Measurements from ENCODE around the gene BMF.
"Not testable (repeated sequence)": the region's sequence is repeated elsewhere in the genome, so short reads cannot be mapped to it uniquely, and the experiment has no call there.

Gene BMF

DNA sequence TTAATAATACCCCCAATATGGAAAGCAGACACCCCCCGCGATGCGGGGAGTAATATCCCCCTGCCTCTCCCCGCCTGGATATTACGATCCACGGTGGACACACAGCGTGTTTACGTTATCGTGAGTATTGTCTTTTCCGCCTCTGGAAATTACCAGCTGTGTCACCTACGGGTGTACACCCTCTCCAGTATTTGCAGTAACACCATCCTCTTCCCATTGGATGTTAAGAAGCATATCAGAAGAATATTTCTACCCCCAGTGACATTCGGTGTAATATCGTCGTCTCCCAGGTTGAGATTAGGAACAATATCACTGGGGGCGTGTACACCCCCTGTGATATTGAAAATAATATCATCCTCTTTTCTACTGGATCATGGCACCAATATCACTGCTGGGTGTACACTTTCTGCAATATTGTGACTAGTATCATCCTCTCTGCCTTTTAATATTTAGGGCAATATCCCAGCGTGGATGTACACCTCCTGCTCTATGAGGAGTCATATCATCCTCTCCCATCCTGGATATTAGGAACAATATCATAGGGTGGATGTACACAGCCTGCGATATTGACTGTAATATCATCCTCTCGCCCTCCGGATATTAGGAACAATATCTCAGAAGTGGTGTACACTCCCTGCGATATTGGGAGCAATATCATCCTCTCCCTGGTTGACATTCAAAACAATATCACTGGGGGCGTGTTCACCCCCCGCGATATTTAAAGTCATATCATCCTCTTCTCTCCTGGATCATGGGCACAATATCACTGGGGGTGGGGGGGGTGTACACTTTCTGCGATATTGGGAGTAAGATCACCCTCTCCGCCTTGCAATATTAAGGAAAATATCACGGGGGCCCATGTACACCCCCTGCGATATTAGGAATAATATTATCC lies 20.3 kb upstream of the BMF start:
- DNase-seq (ENCODE audit: low read depth in 2 of 3, low spot score in 2 of 3) = no peak

DNA sequence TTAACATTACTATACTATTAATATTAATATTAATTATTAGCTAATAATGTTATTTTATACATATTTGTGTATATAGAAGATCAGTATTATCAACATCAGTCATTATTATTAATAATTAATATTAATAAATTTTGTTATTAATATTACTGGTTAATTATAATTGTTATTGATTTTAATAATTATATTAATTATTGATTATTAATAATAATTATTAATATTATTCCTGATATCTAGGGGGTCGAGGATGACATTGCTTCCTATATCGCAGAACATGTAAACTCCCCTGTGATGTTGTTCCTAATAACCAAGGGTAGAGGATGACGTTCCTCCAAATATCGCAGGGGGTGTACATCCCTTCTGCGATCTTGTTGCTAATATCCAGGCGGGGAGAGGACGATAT lies 17.3 kb upstream of the BMF start:
- no peak for DNase-seq (ENCODE audit: low read depth in 2 of 3, low spot score in 2 of 3)

DNA sequence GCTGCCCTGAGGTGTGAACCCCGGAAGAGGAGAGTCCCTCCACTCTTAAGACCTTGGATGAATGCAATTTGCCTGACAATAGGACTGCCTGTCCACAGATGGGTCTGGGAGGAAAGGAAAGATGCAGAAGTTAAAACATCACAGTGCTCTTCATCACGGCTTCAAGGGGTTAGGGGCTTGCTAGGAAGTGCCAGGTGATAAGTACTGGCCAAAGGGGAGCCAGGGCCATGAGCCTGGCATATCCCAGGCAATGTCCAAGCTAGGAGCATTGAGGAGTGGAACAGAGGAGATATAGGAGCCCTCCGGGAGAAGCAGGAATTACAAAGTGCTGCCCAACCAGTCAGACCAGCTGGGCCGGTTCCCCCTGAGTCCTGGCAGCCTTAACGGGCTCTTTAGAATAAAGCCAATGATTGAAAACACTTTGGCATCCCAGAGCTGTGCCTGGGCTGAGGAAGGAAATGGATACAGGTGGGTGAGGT lies 16.2 kb upstream of the BMF start:
- DNase-seq (ENCODE audit: low read depth in 2 of 3, low spot score in 2 of 3) = not testable (repeated sequence)

DNA sequence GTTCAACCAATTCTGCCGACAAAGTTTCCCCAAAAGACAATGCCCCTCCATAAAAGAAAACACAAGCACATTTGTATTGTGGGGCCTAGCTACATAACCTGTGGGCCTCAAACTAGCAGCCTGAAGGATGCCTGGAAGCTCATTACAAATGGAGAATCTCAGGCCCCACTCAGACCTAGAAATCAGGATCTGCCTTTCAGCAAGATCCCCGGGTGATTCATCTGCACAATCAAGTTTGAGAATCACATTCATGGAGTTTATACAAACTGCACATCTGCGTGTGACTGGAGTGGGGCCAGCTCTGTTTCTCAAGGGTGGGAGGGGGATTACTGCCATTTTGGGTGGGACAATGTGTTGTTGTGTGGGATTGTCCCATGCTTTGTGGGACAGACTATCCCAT lies 15.7 kb upstream of the BMF start:
- not testable (repeated sequence) for DNase-seq (ENCODE audit: low read depth in 2 of 3, low spot score in 2 of 3)

DNA sequence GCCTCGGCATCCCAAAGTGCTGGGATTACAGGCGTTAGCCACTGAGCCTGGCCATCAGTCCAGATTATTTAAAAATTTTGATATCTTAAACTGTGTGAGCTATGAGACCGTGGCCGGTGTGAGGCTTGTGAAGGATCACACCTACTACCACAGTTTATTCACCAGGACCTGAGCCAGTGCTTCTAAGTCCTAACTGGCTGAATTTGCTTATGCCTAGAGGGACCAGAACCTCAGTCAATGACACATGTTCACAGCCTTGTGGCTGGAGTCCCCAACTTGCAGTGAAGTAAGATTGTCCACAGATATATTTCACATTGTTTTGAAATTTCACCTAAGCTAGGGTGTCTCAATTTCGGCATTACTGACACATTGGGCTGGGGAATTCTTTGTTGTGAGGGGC lies 15.2 kb upstream of the BMF start:
- not testable (repeated sequence) for DNase-seq (ENCODE audit: low read depth in 2 of 3, low spot score in 2 of 3)

DNA sequence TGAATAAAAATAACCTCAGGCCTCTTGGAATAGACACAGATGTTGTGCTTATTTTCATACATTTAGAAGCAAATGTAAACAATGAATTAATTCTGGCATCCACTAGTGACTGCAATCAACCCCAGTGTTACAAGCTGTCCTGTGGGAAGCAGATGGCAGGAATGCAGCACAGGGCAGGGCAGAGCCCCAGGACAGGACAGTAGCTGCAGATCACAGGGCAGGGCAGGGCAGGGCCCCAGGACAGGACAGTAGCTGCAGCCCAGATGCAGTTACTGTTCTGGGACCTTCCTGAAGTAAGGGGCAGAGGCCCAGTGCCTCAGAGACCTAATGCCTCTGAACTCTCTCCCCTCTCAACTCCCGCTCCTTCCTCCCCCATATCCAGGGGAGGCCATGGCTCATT lies 14.3 kb upstream of the BMF start:
- not testable (repeated sequence) for DNase-seq (ENCODE audit: low read depth in 2 of 3, low spot score in 2 of 3)

DNA sequence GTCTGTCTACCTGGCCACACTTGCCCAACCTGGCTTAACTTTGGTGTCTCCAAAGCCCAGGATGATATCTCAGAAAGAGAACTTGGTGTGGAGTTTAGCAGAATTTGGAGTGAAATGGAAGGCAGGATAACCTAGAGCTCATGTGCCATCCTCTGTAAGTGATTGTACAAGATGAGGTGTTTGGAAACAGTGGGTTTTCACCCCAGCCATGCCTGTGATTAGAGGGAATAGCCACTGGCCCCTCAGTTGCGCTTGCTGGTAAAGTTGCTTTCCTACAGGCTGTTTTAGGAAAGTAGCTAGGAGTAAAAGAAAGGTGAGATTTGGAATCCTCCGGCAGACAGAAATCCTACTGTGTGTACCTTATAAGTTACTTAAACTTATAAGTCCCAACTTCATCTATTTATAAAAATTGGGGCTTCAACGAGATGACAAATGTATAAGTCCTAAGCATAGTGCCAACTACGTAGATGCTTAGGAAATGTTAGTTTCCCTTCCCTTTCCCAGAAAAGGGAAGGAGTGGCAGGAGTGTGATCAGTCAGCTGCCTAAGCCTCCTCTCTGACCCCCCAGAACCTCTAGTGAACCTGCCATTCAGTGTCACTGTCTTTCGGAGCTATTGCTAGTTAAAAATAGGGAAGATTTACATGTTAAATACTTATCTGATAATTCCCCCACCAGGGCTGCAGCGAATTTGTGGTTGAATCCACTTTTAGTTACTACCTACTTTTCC lies 13.4 kb upstream of the BMF start:
- DNase-seq (ENCODE audit: low read depth in 2 of 3, low spot score in 2 of 3) = no peak

DNA sequence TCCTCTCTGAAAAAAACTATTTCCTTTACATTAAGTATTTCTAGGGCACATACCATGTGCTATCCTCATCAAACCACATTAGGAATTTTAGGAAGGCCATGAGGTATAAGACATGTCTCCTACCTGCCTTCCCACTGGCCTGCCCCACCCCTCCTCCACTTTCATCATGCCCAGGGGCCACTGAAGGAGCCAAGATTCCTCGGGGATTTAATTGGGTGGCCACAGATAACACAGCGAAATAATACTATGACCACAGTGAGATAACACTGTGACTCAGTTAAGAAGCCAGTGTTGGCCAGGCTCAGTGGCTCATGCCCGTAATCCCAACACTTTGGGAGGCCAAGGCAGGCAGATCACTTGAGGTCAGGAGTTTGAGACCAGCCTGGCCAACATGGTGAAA lies 9.8 kb upstream of the BMF start:
- no peak for DNase-seq (ENCODE audit: low read depth in 2 of 3, low spot score in 2 of 3)

DNA sequence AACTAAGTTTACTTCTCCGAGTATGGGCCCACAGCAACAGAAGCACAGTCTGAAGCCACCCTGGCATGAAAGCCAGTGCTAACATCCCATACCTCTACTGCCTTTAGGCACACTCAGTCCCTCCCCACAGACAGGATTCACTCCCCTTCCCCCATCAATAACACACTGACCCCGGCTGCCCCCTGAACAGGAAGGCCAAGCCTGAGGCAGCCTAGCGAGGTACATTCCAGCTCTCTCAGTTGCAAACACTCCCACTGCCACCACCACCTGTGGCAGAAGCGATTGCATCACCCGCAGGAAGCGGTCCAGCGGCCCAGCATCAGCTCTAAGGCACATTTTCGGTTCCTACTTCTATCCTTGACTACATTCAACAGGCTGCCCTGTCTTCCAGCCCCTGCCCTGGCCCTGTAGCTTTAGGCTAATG lies 7.0 kb upstream of the BMF start:
- DNase-seq (ENCODE audit: low read depth in 2 of 3, low spot score in 2 of 3) = no peak

DNA sequence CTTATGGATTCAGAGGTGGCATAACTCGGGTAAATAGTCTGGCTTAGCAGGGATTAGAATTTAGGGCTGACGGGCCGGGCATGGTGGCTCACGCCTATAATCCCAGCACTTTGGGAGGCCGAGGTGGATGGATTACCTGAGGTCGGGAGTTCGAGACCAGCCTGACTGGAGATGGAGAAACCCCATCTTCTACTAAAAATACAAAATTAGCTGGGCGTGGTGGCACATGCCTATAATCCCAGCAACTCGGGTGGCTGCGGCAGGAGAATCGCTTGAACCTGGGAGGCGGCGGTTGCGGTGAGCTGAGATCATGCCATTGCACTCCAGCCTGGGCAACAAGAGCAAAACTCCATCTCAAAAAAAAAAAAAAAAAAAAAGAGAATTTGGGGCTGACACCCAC lies 6.4 kb upstream of the BMF start:
- not testable (repeated sequence) for DNase-seq (ENCODE audit: low read depth in 2 of 3, low spot score in 2 of 3)

DNA sequence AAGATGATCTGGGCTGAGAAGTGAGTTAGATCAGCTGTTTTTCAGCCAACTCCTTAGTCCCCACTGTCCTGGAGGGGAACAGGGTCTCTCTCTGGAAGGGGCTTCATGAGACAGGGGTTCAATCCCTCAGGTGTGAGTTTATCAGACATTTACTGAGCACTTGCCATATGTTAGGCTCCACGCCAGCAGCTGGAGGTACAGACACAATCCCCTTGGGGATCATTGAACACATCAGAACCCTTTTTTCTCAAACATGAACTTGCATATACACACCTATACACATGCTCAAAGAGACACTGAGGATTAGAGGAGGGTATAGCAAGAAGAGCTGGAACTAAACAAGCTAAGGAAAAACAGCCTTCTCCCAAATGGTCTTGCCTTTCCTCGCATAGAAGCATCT lies 5.5 kb upstream of the BMF start:
- DNase-seq (ENCODE audit: low read depth in 2 of 3, low spot score in 2 of 3) = no peak

DNA sequence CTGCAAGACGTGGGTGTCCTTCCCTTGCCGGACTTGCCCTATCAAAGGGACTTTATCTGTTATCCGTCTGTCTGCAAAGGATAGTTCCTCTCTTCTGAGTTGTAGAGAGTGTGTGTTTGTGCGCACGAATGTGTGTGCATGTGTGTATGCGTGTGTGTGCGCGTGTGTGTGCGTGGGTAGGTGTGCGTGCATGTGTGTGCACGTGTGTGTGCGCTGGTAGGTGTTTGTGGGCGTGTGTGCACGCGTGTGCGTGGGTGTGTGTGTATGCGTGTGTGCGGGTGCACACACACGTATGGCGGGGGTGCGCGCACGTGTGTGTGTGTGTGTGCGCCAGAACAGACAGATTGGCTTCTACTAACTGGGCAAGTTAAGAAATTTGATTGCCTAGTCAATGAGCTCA lies 4.1 kb upstream of the BMF start:
- no peak for DNase-seq (ENCODE audit: low read depth in 2 of 3, low spot score in 2 of 3)

DNA sequence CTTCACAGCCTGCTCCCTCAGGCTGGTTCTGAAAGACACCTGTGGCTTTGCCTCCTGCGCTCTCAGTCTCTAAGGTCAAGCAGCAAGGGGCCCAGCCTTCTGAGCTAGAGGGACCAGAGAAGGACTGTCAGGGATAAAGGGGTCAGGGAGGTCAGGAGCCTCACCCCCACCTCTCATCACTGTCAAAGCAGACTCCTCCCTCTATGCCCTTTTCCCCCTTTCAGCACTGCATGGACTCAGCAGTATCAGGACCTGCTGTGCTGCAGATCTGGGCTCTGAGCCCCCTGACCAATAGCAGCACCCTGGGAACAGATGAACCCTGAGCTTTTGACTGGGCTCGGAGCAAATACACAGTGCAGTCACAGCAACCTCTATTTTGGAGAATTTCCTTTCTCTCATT lies 3.2 kb upstream of the BMF start:
- DNase-seq (ENCODE audit: low read depth in 2 of 3, low spot score in 2 of 3) = no peak

DNA sequence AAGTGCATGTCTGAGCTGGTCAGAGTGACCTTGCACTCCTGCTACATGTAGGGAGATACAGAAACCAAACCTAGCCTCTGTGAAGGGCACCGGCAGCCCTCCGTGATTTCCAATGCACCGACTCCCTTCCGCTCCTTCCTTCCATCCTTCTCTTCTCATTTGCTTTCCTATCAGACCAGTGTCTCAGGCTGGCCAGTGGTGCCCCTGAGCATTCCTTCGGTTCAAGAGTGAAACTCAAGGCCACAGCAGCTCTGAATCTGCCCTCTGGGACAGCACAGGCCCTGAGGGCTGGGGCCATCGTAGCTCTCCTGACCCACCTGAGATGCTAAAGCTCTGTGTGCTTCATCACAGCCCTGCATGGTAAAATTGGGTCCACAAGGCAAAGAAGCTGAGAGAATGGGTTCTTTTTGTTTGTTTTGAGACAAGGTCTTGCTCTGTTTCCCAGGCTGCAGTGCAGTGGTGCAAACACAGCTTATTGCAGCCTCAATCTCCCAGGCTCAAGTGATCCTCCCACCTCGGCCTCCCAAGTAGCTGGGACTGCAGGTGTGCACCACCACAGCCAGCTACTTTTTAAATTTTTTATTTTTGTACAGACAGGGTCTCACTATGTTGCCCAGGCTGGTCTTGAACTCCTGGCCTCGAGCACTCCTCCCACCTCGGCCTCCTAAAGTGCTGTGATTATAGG lies 2.3 kb upstream of the BMF start:
- no peak for DNase-seq (ENCODE audit: low read depth in 2 of 3, low spot score in 2 of 3)

DNA sequence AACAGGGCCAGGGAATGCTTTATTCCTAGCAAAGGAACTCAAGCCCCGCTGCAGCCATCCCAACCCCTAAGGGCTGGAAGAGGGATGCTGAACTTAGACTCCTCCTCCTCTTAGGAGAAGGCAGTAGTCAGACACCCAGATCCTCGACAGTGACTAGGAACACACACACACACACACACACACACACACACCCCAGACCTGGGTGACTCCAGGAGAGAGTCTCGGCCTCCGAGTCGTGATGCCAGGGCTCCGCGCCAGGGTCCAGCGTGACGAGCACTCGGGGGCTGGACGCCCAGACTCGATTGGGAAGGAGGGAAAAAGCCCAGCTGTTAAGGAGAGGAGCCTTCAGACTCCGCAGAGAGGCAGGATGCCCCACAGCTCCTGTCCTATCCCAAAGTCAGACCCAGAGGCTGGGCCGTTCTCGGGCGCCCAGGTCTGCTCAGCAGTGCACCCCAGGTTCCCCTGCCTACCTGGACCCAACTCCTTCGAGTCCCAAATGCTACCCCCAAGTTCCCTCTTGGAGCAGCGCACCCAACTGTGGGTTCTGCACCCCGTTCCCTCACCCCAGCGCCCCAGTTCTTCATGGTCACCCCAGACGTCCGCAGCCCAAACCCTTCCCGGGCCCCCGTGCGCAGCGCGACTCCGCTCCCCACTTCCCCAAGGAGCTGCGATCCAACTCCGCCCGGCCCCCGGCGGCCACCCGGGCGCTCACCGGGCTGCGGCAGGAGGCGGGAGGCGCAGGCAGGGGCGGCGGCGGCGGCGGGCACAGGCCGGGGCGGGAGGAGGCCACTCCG lies 421 bp downstream of the BMF start:
- no peak for DNase-seq (ENCODE audit: low read depth in 2 of 3, low spot score in 2 of 3)

DNA sequence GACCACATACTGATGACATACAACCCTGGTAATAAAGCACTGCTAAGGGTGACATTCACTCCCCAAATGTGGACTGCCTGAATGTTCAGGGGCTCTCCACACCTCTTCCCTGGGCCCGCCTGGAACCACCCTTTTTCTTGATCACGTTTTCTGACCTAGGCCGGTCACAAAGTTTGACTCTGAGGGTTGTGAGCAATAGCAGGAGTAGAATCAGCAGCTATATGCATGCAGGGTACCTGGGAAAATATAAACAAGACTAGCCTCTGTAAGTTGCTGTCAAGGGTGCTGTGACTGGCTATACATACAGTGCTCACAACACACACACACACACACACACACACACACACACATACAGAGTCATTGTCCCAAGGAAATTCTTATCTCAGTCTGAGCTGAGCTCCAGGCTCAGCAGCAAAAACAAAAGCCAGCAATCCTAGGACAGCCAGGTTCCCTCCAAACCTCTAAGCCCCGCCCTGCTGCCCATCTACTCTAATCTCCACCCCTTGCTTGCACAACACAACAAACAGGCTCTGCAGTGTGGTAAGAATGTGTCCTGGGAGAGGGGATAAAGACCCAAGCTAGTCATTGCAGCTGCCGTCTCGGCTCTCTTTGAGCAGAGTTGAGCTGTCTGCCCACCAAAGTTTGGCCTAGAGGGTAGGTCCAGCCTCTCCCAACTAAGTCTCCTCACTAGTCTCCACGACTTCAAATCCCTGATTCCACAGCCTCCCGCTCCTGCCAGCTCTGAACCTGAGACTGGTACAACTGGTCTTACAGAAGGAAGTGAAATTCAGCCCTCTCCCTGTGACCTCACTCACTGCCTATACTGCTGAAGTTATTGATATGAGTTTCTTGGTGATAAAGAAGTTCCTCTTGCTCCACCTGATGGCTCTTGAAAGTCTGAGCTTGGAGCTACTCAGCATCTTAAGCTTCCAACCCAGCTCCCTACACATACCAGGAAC lies 2.2 kb downstream of the BMF start:
- no peak for DNase-seq (ENCODE audit: low read depth in 2 of 3, low spot score in 2 of 3)

DNA sequence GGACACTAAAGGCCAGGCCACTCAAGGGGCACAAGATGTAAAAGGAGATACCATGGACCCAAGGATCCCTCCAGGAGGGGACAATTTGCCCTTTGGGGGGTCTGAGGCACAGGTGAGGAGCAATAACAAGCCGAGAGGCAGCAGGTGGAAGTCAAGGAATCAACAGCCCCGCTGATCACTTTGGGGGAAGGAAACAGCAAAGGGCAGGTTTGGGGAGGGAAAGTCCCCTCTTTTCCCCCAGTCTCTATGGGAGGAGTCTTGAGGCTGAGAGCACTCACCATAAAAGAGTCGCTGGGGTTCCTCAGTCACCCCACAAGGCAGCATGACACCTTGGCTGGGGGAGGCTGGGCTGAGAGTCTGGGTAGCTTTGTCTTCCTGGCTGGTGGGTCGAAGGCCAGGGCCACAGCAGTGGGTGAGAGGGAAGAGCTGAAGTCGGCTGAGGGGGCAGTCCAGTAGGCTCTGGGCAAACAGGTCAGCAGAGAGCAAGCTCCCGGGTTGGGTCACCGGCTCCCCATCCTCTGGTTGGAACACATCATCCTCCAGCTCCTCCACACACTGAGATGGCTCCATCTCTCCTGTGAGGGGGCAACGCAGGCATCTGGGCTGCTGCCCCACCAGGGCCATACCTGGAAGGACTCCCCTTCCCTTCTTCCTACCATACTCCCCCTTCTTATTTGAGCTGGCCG lies 3.0 kb downstream of the BMF start:
- no peak for DNase-seq (ENCODE audit: low read depth in 2 of 3, low spot score in 2 of 3)

DNA sequence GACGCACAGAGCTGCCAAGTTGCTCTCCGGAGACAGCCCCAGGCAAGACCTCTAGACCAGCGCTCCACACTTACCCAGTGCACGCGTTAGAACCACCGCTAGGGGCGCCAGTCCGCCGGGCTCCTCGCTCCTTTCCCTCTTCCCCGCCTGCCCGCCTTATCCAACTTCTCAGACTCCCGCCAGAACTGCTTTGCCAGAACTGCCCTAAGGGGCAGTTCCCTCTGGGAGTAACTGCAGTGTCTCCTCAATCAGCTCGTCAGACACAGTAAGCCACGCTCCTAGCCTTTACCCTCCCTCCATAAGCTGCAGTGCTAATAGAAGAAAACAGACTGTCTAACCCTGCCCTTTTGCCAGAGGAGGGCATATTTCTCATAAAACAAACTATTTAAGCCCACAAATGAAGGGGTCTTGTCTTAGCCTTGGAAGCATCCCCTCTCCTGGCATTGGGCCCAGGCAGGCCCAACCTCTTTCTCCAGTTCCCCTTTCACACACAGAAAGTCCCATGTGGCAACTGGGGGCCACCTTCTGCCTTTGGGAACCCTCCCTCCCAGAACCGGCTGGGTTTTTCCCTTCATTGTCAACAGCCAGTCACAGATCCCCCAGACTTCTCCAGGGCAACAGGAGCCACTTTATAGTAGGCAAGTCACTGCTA lies 3.7 kb downstream of the BMF start:
- peak in 2 of 3 experiments; percentile 54 to 67 for DNase-seq (ENCODE audit: low read depth in 2 of 3, low spot score in 2 of 3)

Measured in activated CD8-positive, alpha-beta memory T cell treated with anti-CD3 and anti-CD28 coated beads for 48 hours (primary cell).